ENCODE data around the gene RALGPS1. TPM values are rescaled to one million over a fixed set of nuclear protein-coding genes. Genes with fewer than 3 reads are reported as not detected.

Gene RALGPS1
- total RNA-seq, 2 experiments from 2014 or later: 1.9 to 4.4 TPM

- CTCF ChIA-PET: no interaction called here
- Mint-ChIP-seq H3K9me3 (ENCODE audit: low read depth) (no peaks in the 10 kb centered on the region), H3K4me1 (peaks cover 9% of the 10 kb centered on the region), H3K27me3 (peaks cover 17% of the 10 kb centered on the region), H3K4me3 (no peak overlapping the region), H3K27ac (no peak overlapping the region), H3K36me3 (no peaks in the 10 kb centered on the region)
- ATAC-seq (no peak), DNase-seq (no peak)
These were observed 4.6 kb downstream of the RALGPS1 start for GRCh38 chr9:126919193-126919592.

DNA sequence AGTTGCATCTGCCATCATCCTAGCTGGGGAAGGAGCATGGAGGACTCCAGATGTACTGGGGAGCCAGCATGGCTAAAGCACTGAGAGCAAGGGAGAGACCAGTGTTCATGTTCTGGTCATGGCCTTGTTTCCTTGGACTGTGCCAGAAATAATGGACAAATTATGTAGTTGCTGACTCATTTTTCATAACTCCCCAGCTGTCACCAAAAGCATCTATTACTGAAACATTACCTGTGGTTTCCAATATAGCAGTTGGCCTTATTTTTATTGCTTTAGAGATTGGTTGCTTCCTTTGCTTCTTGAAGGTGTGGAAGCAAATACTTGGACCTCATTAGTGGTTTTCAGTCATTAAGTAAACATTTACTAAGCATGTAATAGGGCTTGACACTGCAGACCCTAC is 11.3 kb downstream of the RALGPS1 start:
- no peaks in the 10 kb centered on the region for H3K4me1 Mint-ChIP-seq
- no peak for DNase-seq
- no peaks in the 10 kb centered on the region for H3K9me3 Mint-ChIP-seq (ENCODE audit: low read depth)
- H3K27ac Mint-ChIP-seq: no peak overlapping the region
- no peak overlapping the region for H3K4me3 Mint-ChIP-seq
- H3K36me3 Mint-ChIP-seq: no peaks in the 10 kb centered on the region
- no peaks in the 10 kb centered on the region for H3K27me3 Mint-ChIP-seq
- CTCF ChIA-PET: interaction anchor here (1.0 to 2.4 kb wide), 4 partner anchors 9 to 275 kb away, joined by 3 to 7 read pairs (median 5); no protein-coding TSS in a partner anchor
- no peak for ATAC-seq

DNA sequence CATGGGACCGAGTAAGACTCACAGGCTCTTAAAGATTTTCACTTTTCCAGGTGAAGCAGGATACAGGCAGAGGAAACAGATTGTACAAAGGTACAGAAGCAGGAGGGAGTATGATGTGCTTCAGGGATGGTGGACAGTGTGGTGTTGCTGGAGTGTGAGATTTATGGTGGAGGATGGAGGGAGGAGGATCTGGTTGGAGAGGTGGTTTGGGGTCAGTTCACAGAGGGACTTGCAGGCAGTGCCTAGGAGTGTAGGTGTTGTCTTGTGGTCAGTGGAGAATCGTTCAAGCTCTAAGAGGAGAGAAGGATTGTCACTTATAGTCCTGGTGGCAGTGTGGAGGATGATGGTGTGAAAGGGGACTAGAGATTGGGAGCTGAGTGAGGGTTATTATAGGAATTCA is 11.8 kb downstream of the RALGPS1 start:
- Mint-ChIP-seq H3K4me1 (no peaks in the 10 kb centered on the region), H3K4me3 (no peak overlapping the region), H3K27ac (no peak overlapping the region), H3K27me3 (no peaks in the 10 kb centered on the region), H3K36me3 (no peaks in the 10 kb centered on the region), H3K9me3 (ENCODE audit: low read depth) (no peaks in the 10 kb centered on the region)
- no peak for ATAC-seq
- CTCF ChIA-PET: interaction anchor here (1.0 to 2.4 kb wide), 4 partner anchors 9 to 274 kb away, joined by 3 to 7 read pairs (median 5); no protein-coding TSS in a partner anchor
- DNase-seq: no peak

GRCh38 chr9:126927419-126927818 is 12.8 kb downstream of the RALGPS1 start:
- Mint-ChIP-seq H3K4me1 (no peaks in the 10 kb centered on the region), H3K27ac (no peak overlapping the region), H3K4me3 (no peak overlapping the region), H3K36me3 (no peaks in the 10 kb centered on the region), H3K9me3 (ENCODE audit: low read depth) (no peaks in the 10 kb centered on the region), H3K27me3 (no peaks in the 10 kb centered on the region)
- no peak for ATAC-seq
- CTCF ChIA-PET: interaction anchor here (2.4 kb wide), 1 partner anchor 11 kb away, joined by 7 read pairs; no protein-coding TSS in a partner anchor
- no peak for DNase-seq

- no peaks in the 10 kb centered on the region for H3K36me3 Mint-ChIP-seq
- H3K9me3 Mint-ChIP-seq (ENCODE audit: low read depth): no peaks in the 10 kb centered on the region
- H3K4me1 Mint-ChIP-seq: peaks cover 5% of the 10 kb centered on the region
- CTCF ChIA-PET: interaction anchor here (0.9 to 1.1 kb wide), 2 partner anchors 12 to 73 kb away, joined by 3 read pairs; no protein-coding TSS in a partner anchor
- ATAC-seq (no peak), DNase-seq (peak; percentile 32)
- H3K4me3 Mint-ChIP-seq: no peak overlapping the region
- peaks cover 4% of the 10 kb centered on the region for H3K27me3 Mint-ChIP-seq
- H3K27ac Mint-ChIP-seq: no peak overlapping the region
These were observed 18.3 kb downstream of the RALGPS1 start for GRCh38 chr9:126932871-126933321.

DNA sequence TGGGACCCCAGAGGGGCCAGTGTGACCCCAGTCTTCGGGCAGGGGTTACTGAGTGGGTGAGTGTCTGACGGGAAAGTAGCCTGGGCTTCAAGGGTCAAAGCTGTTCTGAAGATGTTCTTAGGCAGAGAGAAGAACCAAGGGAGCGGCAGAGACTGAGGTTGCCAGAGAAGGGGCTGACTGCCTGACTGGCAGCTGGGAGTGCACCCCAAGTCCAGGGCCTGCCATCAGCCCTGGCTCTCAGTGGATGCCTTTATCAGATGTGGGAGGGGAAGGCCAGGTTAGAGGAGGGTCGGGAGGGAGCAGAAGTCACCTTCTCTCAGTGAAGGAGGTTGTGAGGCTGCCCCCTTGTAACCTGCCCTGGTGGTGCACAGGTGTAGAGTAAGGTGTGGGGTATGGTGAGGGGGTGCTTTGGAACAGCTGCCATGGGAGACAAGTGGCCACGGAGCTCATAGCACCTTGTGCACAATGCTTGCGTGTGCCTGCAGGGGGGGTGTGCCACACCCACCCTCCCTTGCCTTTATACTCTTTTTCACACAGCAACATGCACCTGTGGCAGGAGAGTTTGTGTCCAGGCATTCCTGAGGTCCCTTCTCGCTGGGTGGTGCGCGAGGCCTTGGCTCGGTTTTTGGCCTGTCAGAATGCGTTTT is 18.9 kb downstream of the RALGPS1 start:
- DNase-seq (peak; percentile 38), ATAC-seq (no peak)
- CTCF ChIA-PET: interaction anchor here (1.0 to 1.1 kb wide), 2 partner anchors 74 to 265 kb away, joined by 3 read pairs; no protein-coding TSS in a partner anchor
- no peak overlapping the region for H3K27ac Mint-ChIP-seq
- peaks cover 4% of the 10 kb centered on the region for H3K27me3 Mint-ChIP-seq
- no peaks in the 10 kb centered on the region for H3K9me3 Mint-ChIP-seq (ENCODE audit: low read depth)
- no peak overlapping the region for H3K4me3 Mint-ChIP-seq
- peaks cover 5% of the 10 kb centered on the region for H3K4me1 Mint-ChIP-seq
- no peaks in the 10 kb centered on the region for H3K36me3 Mint-ChIP-seq

DNA sequence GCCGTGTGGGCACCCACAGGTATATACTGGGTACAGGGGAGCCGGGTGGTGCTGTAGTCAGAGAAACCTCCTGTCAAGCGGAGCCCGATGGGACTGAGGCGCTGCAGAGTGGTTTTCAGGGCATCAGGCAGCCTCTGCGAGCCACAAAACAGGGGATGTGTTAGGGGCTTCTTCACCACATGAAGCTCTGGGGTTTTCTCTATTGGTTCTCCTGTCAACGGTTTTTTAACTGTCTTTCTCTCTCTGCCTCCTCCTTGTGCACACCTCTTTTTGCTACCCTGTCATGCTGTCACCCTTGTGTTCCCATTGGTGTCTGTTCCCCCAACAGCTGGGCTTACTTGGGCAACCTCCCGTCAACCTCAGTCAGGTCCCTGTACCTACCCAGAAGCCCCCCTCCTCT is 19.9 kb downstream of the RALGPS1 start:
- no peak overlapping the region for H3K27ac Mint-ChIP-seq

DNA sequence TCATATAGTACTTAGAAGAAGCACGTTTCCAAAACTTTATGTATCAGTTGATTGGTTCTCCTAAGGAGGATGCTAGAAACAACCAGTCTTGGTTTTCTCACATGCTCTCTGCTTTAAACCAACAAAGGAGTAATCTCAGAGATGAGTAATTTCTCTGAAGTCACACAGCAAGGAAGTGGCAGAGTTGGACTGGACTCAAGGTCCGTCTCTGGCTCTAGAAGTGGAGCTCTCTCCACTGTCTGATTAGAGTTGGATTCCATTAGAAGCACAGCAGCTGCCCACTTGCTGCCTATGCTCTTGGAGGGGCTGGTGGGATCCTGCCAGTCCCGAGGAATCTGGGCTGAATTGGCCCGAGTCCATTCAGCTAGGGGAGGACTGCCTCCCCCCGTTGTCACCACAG is 21.0 kb downstream of the RALGPS1 start:
- DNase-seq (no peak), ATAC-seq (no peak)
- H3K27me3 Mint-ChIP-seq: peaks cover 4% of the 10 kb centered on the region
- no peak overlapping the region for H3K27ac Mint-ChIP-seq
- peaks cover 7% of the 10 kb centered on the region for H3K4me1 Mint-ChIP-seq
- no peak overlapping the region for H3K4me3 Mint-ChIP-seq
- H3K36me3 Mint-ChIP-seq: no peaks in the 10 kb centered on the region
- CTCF ChIA-PET: interaction anchor here (0.7 to 1.1 kb wide), 4 partner anchors 10 to 32 kb away, joined by 3 read pairs; no protein-coding TSS in a partner anchor
- no peaks in the 10 kb centered on the region for H3K9me3 Mint-ChIP-seq (ENCODE audit: low read depth)

More for the DNA sequence above, 19.9 kb downstream of the RALGPS1 start:
- Mint-ChIP-seq H3K9me3 (ENCODE audit: low read depth) (no peaks in the 10 kb centered on the region), H3K4me1 (peaks cover 5% of the 10 kb centered on the region), H3K36me3 (no peaks in the 10 kb centered on the region), H3K4me3 (no peak overlapping the region), H3K27me3 (peaks cover 4% of the 10 kb centered on the region)
- CTCF ChIA-PET: interaction anchor here (1.0 kb wide), 1 partner anchor 264 kb away, joined by 3 read pairs; no protein-coding TSS in a partner anchor
- DNase-seq (peak; percentile 37), ATAC-seq (no peak)

GRCh38 chr9:126937444-126937843 is 22.9 kb downstream of the RALGPS1 start:
- Mint-ChIP-seq H3K36me3 (no peaks in the 10 kb centered on the region), H3K9me3 (ENCODE audit: low read depth) (no peaks in the 10 kb centered on the region), H3K27me3 (peaks cover 15% of the 10 kb centered on the region), H3K4me3 (no peak overlapping the region), H3K27ac (no peak overlapping the region), H3K4me1 (peaks cover 9% of the 10 kb centered on the region)
- ATAC-seq: no peak
- peak; percentile 15 for DNase-seq
- CTCF ChIA-PET: interaction anchor here (1.8 to 6.6 kb wide), 2 partner anchors 262 to 289 kb away, joined by 3 to 122 read pairs; no protein-coding TSS in a partner anchor

DNA sequence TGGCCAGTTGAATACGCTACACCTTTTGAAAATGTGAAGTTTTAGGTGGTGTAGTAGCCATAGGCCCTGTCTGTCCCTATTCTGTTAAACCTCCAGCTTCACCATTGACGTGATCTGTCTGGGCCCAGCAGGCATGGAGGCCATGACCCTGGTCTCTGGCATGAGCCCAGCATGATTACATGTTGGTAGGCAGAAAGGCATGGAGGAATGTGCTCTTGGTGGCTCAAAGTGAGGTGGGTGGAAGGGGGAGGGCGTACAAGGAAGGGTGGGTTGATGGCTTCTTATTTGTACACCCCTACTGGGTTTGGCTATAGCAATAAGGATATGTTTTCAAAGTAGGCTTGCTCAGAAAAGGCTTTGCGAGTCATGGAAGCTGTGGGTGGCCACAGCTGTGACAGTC is 23.7 kb downstream of the RALGPS1 start:
- H3K36me3 Mint-ChIP-seq: no peaks in the 10 kb centered on the region
- peaks cover 9% of the 10 kb centered on the region for H3K4me1 Mint-ChIP-seq
- H3K27ac Mint-ChIP-seq: no peak overlapping the region
- peaks cover 14% of the 10 kb centered on the region for H3K27me3 Mint-ChIP-seq
- H3K9me3 Mint-ChIP-seq (ENCODE audit: low read depth): no peaks in the 10 kb centered on the region
- DNase-seq (no peak), ATAC-seq (no peak)
- CTCF ChIA-PET: interaction anchor here (1.8 to 6.6 kb wide), 2 partner anchors 261 to 288 kb away, joined by 3 to 122 read pairs; no protein-coding TSS in a partner anchor
- H3K4me3 Mint-ChIP-seq: no peak overlapping the region

DNA sequence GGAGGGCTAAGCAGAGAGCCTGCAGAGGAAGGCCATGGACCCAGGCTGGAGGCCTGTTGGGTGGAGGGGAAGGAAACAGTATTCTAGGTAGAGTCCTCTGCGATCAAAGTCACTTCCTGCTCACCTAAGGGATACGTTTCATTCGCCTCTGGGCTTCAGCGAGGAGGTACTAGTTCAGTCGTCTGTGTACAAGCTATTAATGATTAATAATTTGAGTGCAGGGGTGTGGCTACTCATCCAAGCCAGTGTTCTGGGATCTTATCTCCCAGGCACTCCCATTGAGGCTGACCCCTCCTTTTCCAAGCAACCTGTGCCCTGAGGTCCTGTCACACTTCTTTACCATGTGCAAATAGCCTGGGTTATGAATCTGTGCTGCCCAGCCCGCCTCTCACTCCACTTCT is 25.2 kb downstream of the RALGPS1 start:
- Mint-ChIP-seq H3K4me1 (peaks cover 6% of the 10 kb centered on the region), H3K4me3 (no peak overlapping the region), H3K27ac (no peak overlapping the region), H3K9me3 (ENCODE audit: low read depth) (no peaks in the 10 kb centered on the region), H3K27me3 (peaks cover 14% of the 10 kb centered on the region), H3K36me3 (no peaks in the 10 kb centered on the region)
- ATAC-seq (no peak), DNase-seq (no peak)
- CTCF ChIA-PET: interaction anchor here (0.9 to 6.6 kb wide), 12 partner anchors 22 to 297 kb away, joined by 3 to 122 read pairs (median 4); partner anchors contain the start of gene RALGPS1

- Mint-ChIP-seq H3K27me3 (peaks cover 12% of the 10 kb centered on the region), H3K4me1 (peaks cover 4% of the 10 kb centered on the region), H3K9me3 (ENCODE audit: low read depth) (no peaks in the 10 kb centered on the region), H3K27ac (no peak overlapping the region), H3K36me3 (no peaks in the 10 kb centered on the region), H3K4me3 (no peak overlapping the region)
- ATAC-seq: no peak
- CTCF ChIA-PET: interaction anchor here (1.0 to 6.6 kb wide), 10 partner anchors 14 to 272 kb away, joined by 3 to 122 read pairs (median 8); partner anchors contain the start of gene RALGPS1
- no peak for DNase-seq
These were observed 27.8 kb downstream of the RALGPS1 start for GRCh38 chr9:126942399-126942798.

DNA sequence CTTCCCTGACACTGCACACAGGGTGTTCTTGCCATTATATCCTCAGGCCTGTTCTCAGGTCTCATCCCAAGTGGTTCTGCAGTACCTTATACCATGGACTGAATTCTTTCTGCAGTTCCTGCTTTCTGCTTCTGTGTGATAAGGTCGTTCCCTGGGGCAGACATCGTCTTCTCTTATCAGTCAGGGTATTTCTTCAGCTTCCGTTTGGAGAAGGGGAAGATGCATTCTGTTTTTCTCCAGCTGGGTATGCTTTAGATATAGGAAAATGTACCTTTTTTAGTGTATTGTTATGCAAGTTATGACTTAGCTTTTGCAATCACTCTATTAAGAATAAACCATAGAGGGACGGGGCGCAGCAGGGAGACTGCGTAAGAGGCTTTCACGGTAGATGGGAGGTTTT is 31.1 kb downstream of the RALGPS1 start:
- no peaks in the 10 kb centered on the region for H3K36me3 Mint-ChIP-seq
- no peaks in the 10 kb centered on the region for H3K9me3 Mint-ChIP-seq (ENCODE audit: low read depth)
- ATAC-seq (no peak), DNase-seq (no peak)
- H3K27ac Mint-ChIP-seq: no peak overlapping the region
- peaks cover 1% of the 10 kb centered on the region for H3K4me1 Mint-ChIP-seq
- CTCF ChIA-PET: interaction anchor here (1.5 to 2.1 kb wide), 2 partner anchors 253 to 255 kb away, joined by 3 to 8 read pairs; no protein-coding TSS in a partner anchor
- H3K27me3 Mint-ChIP-seq: peaks cover 12% of the 10 kb centered on the region
- H3K4me3 Mint-ChIP-seq: no peak overlapping the region
